GM21528 (cell line): ENCODE results near the gene SUPT20HL1.
"Not testable (repeated sequence)": the region's sequence is repeated elsewhere in the genome, so short reads cannot be mapped to it uniquely, and the experiment has no call there.

Experiments used
- ATAC-seq: cut with Tn5 transposase; IDR thresholded peaks from one replicate; pipeline ENCODE4 v1.9.1; 2021; ENCODE audit warnings: mild to moderate bottlenecking, moderate library complexity; ENCODE audit not compliant: unreplicated experiment, low FRiP score

The SUPT20HL1 gene

GRCh38 chrX:24360272-24360671 is at the start of gene SUPT20HL1:
Gene SUPT20HL1, plus strand, starts transcription at chrX:24360639. Its CDS starts 2,122 bp downstream, at chrX:24362761.
- ATAC-seq: no peak

GRCh38 chrX:24310916-24311315 is 49.5 kb upstream of the SUPT20HL1 start:
- ATAC-seq: not testable (repeated sequence)

DNA sequence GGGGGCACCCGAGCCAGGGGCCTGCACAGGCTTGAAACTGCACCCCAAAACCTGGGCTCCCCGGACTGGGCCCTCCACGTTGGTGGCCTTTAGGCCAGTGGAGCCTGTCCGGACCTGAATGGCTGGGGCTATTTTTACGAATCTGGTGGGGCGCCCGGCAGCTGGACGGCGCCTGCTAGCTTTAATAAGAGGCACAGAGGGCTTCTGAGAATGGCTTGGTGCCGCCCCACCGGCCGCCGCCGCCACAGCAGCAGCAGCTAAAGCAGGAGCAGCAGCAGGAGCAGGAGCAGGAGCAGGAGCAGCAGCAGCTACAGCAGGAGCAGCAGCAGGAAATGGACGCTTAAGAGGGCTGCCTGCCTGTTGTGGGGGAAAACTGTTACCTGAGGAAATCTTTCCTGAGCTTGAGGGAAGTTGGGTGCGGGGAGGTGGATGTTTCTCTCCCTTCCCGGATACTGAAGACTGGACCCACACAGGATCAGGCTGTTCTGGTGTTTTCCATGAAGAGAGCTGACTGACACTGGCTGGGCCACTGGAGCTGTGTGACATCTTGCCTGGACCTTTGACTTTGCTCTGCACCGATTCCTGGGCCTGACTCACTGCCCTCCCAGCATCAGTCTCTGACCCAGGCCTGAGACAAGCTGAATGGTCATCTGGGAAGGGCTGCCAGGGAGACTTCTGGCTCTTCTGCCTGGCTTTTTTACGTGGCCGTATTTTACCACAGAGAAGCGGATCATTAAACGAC is 48.8 kb upstream of the SUPT20HL1 start:
- ATAC-seq: not testable (repeated sequence)

DNA sequence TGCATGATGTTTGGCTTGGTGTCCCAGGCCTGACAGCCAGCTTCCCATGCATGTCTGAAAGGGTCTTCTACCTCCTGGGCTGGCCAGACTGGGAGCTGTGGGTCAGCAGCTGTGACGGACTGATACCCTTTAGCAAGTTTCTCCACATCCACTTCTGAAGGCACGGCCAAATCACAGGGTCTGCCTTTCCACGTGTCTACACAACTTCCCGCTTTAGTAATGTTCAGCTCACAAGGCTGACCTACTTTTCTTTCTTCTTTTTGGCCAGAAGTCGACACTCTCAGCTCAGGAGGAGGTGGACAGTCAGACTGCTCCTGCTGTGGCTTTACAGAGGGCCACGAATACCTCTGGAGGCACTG is 48.2 kb upstream of the SUPT20HL1 start:
- not testable (repeated sequence) for ATAC-seq

DNA sequence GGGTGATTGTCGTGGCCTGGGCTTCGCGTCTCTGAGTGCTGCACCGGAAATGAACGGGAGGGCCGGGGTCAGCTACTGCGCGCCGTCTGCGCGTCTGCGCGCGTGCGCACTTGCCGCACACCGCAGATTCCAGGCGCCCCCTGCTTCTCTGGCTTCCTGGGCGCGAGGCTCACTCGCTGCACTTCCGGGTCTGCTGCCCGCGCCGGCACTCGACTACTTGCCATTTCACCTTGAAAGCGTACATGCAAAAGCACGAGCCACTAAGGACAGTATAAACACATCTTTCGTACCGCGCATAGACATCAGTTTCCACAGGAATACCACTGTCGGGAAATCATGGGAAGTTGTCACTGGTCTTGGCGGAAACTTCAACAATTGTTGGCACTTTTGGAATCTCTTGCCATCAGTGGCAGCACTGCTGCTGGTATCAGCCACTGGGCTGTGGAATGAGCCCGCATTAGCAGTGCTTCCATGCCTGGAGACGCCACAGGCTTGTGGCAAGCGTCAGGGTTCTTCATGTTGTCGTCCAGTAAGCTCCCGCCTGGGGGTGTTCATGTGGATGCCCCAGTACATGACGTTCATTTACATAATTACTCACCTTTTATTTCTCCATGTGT is 46.3 kb upstream of the SUPT20HL1 start, which contains the start of gene SUPT20HL2:
SUPT20HL2 (minus strand) TSS at position 51 of the 617 bp plus-strand sequence. CDS start 754 bp downstream, outside the sequence.
- ATAC-seq: no peak

DNA sequence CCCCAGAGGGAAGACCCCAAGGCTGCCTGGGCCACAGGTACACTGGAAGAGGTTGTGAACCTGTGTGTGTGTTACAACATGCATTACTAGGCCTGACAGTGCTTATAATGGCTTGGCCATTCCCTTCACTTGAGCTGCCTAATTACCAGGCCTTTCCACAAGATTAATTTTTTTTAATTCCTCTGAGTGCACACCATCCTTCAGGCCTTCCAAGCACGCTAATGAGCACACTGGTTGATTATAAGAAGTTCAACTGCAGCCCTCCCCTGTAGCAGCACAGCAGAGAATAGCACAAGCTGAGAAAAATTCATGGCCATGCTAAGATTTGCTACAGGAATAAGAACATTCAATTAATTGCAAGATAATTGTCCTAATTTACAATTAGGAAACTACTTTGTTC is 44.3 kb upstream of the SUPT20HL1 start:
- no peak for ATAC-seq

DNA sequence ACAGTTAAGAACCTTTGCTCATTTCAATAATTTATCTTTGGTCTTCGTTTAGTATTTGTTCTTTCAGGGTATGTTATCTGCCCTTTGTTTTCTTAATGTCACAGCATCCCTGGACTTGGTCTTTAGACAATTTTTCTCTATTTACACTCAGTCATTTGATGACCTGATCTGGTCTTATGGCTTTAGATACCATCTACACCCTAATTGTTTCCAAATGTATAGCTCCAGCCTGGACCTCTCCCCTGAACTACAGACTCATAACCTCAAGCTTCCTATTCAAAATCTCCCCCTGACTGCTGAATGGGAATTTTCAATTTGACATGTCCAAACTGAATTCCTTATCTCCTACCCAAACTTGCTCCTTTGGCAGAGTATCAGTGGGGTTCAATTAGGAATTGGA is 42.9 kb upstream of the SUPT20HL1 start:
- no peak for ATAC-seq

- no peak for ATAC-seq
Measured at GRCh38 chrX:24321741-24322395, 38.6 kb upstream of the SUPT20HL1 start.

- ATAC-seq: no peak
Measured at GRCh38 chrX:24325231-24325630, 35.2 kb upstream of the SUPT20HL1 start.

GRCh38 chrX:24332878-24333277 is 27.6 kb upstream of the SUPT20HL1 start:
- no peak for ATAC-seq

DNA sequence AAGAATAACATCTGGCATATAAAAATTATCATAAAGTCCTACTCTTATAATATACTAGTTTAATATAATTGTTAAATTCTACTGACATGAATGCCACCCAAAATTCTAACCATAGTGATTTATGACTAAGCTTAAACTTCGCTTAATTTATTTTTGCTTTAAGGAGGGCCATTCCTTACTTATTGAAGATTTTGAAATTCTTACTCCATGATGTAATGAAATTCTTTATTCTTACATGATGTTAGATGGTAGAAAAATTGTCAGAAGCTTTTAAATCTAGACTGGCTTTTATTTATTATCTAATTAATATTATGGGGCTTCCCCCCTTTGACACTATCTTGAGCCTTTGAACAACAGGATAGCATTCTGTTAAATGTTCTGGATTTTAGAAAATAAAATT is 27.1 kb upstream of the SUPT20HL1 start:
- no peak for ATAC-seq

GRCh38 chrX:24334461-24334860 is 26.0 kb upstream of the SUPT20HL1 start:
- no peak for ATAC-seq

GRCh38 chrX:24335871-24336270 is 24.6 kb upstream of the SUPT20HL1 start:
- no peak for ATAC-seq

DNA sequence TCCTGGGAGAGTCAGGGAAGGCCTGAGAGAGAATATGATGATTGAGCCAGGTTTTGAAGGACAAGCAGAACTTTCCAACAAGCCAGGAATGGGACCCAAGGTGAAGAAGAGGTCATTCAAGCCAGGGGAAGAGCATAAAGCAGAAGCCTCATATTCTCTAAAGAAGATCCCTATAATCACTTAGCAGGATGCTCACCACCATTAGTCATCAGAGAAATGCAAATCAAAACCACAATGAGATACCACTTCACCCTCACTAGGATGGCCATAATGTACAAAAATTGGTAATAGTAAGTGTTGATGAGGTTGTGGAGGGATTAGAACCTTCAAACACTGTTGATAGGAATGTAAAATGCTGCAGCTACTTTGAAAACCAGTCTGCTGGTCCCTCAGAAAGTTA is 20.5 kb upstream of the SUPT20HL1 start:
- ATAC-seq: no peak

GRCh38 chrX:24340501-24340900 is 19.9 kb upstream of the SUPT20HL1 start:
- ATAC-seq: no peak

DNA sequence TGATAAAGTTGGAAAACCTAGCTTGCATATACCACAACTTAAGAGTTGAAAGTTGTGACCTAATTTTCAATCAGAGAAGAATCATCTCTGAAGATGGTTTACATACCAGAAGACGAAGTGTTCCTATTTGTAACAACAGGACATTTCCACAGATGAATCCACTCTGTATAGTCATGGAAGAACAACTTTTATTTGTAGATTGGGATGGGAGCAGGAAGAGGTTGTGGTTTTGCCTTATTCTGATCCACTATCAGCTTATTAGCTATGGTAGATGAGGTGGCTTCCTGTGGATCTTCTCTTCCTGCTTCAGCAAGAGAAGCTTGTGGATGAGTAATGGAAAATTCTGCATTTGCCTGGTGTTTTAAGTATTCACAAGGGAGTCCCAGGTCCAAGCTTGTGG is 18.6 kb upstream of the SUPT20HL1 start:
- ATAC-seq: no peak

- peak; percentile 83 for ATAC-seq
Measured at GRCh38 chrX:24343719-24344118, 16.7 kb upstream of the SUPT20HL1 start.

DNA sequence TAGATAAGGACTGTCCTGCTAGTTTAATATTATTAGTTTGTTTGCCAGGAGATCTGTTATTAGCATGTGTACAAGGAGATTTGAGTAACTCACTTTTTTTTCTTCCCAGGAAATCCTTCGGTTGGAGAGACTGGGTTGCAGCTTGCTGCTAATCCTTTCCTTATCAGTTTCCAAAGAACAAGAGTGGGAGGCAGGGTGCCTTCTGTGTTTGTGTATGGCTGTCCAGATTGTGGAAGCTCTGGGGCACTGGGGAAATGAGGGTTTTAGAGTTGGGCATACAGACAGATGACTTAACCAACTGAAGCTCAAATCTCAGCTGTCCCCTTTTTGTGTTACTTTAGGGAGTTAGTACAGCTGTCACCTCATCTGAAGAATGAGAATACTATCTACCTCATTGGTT is 12.6 kb upstream of the SUPT20HL1 start:
- ATAC-seq: no peak

GRCh38 chrX:24350217-24350616 is 10.2 kb upstream of the SUPT20HL1 start:
- no peak for ATAC-seq

DNA sequence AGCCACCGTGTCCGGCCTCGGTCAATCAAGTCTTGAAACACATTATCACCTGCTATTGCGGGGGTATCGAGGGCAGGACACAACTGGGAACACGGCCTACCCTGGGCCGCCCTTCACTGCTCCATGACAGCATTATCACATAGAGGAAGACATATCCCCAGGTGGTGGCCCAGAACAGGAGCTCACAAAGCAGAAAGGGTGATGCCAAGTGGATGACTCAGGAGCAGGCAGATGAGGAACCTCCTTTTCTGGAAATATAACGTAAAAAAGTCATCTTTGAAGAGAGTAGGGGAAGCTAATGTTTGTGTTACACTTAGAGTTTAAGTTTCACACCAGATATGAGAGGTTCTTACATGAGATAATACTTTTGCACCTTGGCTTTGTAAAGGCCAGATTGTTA is 5.3 kb upstream of the SUPT20HL1 start:
- no peak for ATAC-seq

DNA sequence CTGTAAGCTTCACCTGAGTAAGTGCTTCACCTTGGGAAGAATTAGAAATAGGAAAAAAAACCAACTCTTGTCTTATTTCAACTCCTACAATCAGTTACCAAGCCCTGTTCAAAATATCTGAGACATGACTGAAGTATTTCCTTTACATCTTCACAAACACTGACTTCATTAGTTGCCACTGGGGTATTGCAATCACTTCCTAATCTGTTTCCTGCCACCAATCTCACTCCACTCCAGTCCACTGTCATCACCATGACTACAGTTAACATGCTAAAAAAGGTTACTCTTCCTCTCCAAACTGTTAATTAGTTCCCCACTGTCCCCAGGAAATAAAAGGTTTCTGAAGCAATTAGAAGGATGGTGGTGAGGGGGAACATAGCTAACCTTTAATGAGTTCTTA is 3.3 kb upstream of the SUPT20HL1 start:
- no peak for ATAC-seq
